Measurements from ENCODE around the gene NMB. TPM values are rescaled to one million over a fixed set of nuclear protein-coding genes. Genes with fewer than 3 reads are reported as not detected.
"Not testable (repeated sequence)": the region's sequence is repeated elsewhere in the genome, so short reads cannot be mapped to it uniquely, and the experiment has no call there.

The NMB gene
- total RNA-seq, 1 donor from 2014 or later = 1.9 TPM

GRCh38 chr15:84654689-84655453 is 3.1 kb downstream of the NMB start:
- peak; percentile 65 for DNase-seq

DNA sequence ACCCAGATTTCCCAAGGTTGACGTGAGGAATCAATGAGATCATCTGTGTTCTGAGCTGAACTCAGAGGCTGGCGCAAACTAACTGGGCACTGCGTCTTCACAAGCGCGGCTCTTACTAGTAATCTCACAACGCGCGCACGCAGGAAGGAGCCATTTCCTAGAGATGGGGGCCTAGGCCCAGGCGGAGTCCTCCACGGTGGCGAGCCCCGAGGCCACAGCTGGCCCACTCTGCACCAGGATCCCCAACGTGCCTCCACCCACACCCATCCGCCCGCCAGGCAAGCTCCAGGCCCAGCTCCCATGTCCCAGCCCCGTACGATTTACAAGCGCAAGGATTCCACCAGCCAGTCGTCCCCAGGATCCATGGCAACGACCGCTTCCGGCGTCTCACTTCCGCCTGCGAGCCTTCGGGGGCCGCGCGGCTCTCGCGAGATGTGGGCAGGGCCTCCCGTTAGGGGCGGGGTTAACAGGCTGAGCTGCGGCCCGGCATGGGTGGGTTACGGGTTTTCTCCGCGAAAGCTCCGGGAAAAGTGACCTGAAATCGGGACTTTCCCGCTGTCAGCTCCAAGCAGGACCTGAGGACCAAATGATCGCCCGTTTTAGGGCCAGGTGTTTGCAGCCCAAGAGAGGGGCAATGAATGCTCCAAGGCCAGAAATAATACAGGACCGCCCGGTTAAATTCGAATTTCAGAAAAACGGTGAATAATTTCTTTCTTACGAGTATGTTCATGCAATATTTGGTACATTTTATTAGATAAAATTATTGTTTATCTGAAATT is 3.9 kb downstream of the NMB start, which contains the start of gene WDR73:
Gene WDR73 (minus strand): TSS at position 374 of the 779 bp plus-strand sequence. CDS start 9 bp downstream, at position 365.
- DNase-seq = peak; percentile 98

DNA sequence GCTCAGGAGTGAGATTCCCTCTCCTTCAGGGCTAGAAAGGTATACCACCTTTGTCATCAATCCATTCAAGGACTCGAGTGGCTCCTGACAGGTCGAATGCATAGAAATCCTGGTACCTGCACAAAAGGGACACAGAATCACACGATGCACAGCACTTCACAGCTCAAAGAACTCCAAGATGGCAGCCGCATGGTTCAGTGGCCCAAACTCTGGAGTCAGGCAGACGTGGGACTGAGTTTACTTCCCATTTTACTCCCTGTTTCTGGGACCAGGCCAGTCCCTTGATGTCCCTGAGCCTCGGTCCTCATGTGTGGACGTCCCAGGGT is 4.5 kb downstream of the NMB start:
- no peak for DNase-seq

DNA sequence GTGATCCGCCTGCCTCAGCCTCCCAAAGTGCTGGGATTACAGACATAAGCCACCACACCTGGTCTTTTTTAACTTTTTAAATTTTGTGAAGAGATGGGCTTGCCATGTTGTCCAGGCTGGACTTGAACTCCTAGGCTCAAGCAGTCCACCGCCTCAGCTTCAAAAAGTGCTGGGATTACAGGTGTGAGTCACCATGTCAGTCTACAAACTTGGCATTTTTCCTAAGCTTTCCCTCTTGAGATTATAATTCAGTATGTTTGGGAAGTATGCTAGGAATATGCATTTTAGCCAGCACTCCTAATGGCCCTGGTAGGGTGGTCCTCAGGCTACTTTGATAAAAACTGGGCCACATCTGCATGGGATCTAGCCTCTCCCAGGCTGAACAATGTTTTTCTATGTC is 8.3 kb downstream of the NMB start:
- no peak for DNase-seq

DNA sequence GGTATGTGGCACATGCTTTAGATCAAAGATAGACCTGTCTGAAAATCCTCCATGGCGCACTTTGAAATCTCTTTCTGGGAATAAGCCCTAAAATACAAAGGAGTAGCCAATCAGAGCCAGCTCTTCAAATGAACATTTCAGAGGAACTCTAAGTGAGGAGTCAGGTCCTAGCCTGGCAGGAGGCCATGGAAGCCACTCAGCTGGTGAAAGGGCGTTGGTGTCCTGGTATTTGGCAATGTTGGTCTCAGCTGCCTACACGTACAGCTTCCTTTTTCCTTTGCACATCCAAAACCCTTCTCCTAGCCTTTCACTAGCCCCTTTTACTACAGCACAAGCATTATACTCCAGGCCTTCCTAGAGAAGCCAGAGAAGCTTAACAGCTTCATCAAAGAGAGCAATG is 9.5 kb downstream of the NMB start:
- no peak for DNase-seq

- no peak for DNase-seq
Observed at GRCh38 chr15:84647726-84648125, 10.3 kb downstream of the NMB start.

GRCh38 chr15:84645997-84646396 is 12.0 kb downstream of the NMB start:
- DNase-seq = no peak

- no peak for DNase-seq
Observed at GRCh38 chr15:84645496-84645895, 12.5 kb downstream of the NMB start.

- DNase-seq = no peak
Observed at GRCh38 chr15:84643838-84644237, 14.2 kb downstream of the NMB start.

GRCh38 chr15:84642640-84643039 is 15.4 kb downstream of the NMB start:
- not testable (repeated sequence) for DNase-seq

- DNase-seq = not testable (repeated sequence)
Observed at GRCh38 chr15:84641871-84642270, 16.1 kb downstream of the NMB start.

DNA sequence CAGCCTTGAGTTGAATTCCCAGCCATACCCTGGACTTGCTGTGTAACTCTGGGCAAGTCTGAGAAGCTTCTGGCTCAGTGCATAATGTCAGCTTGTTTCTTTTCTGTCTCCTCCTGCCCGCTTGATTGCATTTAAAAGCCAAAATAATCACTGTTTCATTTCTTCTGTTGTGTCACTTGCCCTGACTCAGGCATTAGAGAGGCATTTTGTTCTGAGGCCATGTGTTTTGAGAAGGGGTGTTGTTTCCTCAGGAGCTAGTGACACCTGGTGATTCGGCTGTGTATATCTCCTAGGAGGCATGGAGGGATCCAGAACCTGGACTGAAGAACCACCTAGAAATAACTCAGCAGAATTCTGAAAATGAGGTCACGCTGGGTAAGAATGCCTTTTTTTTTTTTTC is 19.9 kb downstream of the NMB start:
- DNase-seq = no peak

- no peak for DNase-seq
Observed at GRCh38 chr15:84634228-84634837, 23.7 kb downstream of the NMB start.

GRCh38 chr15:84633311-84634227 is 24.4 kb downstream of the NMB start:
- DNase-seq = peak; percentile 66

- DNase-seq = no peak
Observed at GRCh38 chr15:84631706-84632272, 26.2 kb downstream of the NMB start.

- DNase-seq = no peak
Observed at GRCh38 chr15:84629033-84629432, 29.0 kb downstream of the NMB start.

GRCh38 chr15:84625123-84625522 is 32.9 kb downstream of the NMB start:
- no peak for DNase-seq

DNA sequence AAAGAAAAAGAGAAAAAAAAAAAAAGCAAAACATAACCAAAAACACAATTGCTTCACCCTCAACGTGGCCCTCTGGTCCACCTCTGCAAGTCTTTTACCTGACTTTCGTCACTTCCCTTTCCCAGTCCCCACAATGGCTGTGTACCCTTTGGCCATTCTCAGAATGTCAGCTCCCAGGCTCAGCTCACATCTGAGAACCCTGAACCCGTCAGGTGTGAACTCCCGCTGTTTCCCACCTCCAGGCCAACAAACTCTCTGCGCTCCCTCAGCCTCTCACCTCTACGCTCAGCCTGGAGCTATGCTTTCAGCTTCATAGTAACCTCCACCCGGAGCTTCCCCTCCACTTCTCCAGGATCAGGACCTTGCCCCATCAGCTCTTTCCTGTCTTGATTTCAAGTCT is 33.6 kb downstream of the NMB start:
- DNase-seq = no peak

- no peak for DNase-seq
Observed at GRCh38 chr15:84621358-84621979, 36.5 kb downstream of the NMB start.

GRCh38 chr15:84620626-84621025 is 37.4 kb downstream of the NMB start:
- no peak for DNase-seq

DNA sequence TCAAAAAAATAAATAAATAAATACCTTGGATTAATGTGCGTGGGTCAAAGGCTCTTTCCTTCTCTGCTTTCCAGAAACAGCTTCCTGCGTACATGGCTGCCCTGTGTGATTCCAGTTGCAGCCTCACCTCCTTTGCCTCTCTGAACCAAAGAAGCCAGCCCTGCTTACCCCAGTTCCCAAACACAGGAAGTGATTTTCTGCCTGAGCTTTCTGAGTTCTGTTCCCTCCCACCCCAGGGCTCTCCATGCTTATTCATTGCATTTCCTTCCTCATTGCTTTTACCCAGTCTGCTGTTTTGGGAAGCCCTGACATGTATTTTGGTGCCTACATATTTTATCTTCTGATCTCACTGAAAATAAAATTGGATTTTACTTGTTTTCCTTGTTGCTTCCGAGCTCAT is 41.8 kb downstream of the NMB start:
- no peak for DNase-seq

Measured in occipital lobe (tissue), 2 donors.